SK-N-SH (cell line): ENCODE data around the gene MORF4L1. TPM values are rescaled to one million over a fixed set of nuclear protein-coding genes. Genes with fewer than 3 reads are reported as not detected.

ENCODE experiments used
- CTCF ChIA-PET: fragments of 300-600, 350-600 bp; formaldehyde crosslinking; extraction: SDS; loops from one replicate; lab custom pipeline; 2021; lab: Yijun Ruan, JAX
- POLR2A ChIA-PET: fragments of 350-600 bp; sonication (Branson Sonifier 250); formaldehyde crosslinking; extraction: SDS; loops from one replicate; lab custom pipeline; 2020; ENCODE audit warnings: antibody characterized with exemption, inconsistent platforms; lab: Yijun Ruan, JAX
- DNase-seq: peaks from one replicate; pipeline ENCODE4 v3.0.0; 2012
- H2AFZ ChIP-seq: fragments of 200-600 bp; sonication (generic); 2 replicates; pipeline ENCODE4 v1.8.1; 2016; ENCODE audit warnings: antibody characterized with exemption, mild to moderate bottlenecking, low read depth
- H3F3A ChIP-seq: fragments of 200-600 bp; sonication (generic); replicated peaks from 2 replicates; pipeline ENCODE3; 2016; ENCODE audit warnings: antibody characterized with exemption, mild to moderate bottlenecking; ENCODE audit not compliant: insufficient read depth
- H3K27ac ChIP-seq, 2 experiments: fragments of 200-500 bp in 1 of 2; fragments of 200-600 bp in 1 of 2; sonication (Bioruptor generic) in 1 of 2; sonication (generic), shearing (Covaris generic) in 1 of 2; 2 replicates each; pipeline versions ENCODE4 v1.5.1 to v1.6.1; 2014 to 2016; ENCODE audit warnings: low read depth in 2 of 2, inconsistent platforms in 1 of 2, low read length in 1 of 2, mild to moderate bottlenecking in 1 of 2, mixed read lengths in 1 of 2
- H3K27me3 ChIP-seq: fragments of 200-600 bp; sonication (generic), shearing (Covaris generic); 2 replicates; pipeline ENCODE4 v1.6.1; 2016; ENCODE audit warnings: mixed run types; ENCODE audit not compliant: insufficient read depth
- H3K36me3 ChIP-seq, 2 experiments: fragments of 200-500 bp in 1 of 2; fragments of 200-600 bp in 1 of 2; sonication (Bioruptor generic) in 1 of 2; sonication (generic) in 1 of 2; replicated peaks in 1 of 2; 2 replicates each; pipeline versions ENCODE3 to v1.5.1; 2014 to 2016; ENCODE audit warnings: low read length in 1 of 2, mild to moderate bottlenecking in 1 of 2; ENCODE audit not compliant: insufficient read depth in 2 of 2, control insufficient read depth in 1 of 2
- H3K4me1 ChIP-seq, 2 experiments: fragments of 200-500 bp in 1 of 2; fragments of 200-600 bp in 1 of 2; sonication (Bioruptor generic) in 1 of 2; sonication (generic), shearing (Covaris generic) in 1 of 2; 2 replicates each; pipeline versions ENCODE4 v1.5.1 to v1.6.1; 2014 to 2016; ENCODE audit warnings: low read depth in 1 of 2, low read length in 1 of 2, mixed run types in 1 of 2; ENCODE audit not compliant: insufficient read depth in 2 of 2, control insufficient read depth in 1 of 2
- H3K4me2 ChIP-seq: fragments of 200-600 bp; sonication (generic), shearing (Covaris generic); 2 replicates; pipeline ENCODE4 v1.6.1; 2017; ENCODE audit warnings: mixed run types
- H3K4me3 ChIP-seq, 2 experiments: fragments of 200-500 bp in 1 of 2; fragments of 200-600 bp in 1 of 2; sonication (Bioruptor generic) in 1 of 2; sonication (generic), shearing (Covaris generic) in 1 of 2; 2 replicates each; pipeline versions ENCODE4 v1.5.1 to v1.8.1; 2014 to 2016; ENCODE audit warnings: low read depth in 2 of 2, inconsistent platforms in 1 of 2, low read length in 1 of 2, mild to moderate bottlenecking in 1 of 2, mixed read lengths in 1 of 2, moderate library complexity in 1 of 2
- H3K79me2 ChIP-seq: fragments of 200-600 bp; sonication (generic); 2 replicates; pipeline ENCODE4 v1.8.1; 2017; ENCODE audit warnings: mild to moderate bottlenecking; ENCODE audit not compliant: insufficient read depth
- H3K9ac ChIP-seq: fragments of 200-600 bp; sonication (generic); 2 replicates; pipeline ENCODE4 v1.6.1; 2017; ENCODE audit warnings: mixed run types
- H3K9me2 ChIP-seq: fragments of 200-600 bp; sonication (generic); 2 replicates; pipeline ENCODE4 v1.6.1; 2017; ENCODE audit warnings: mixed run types
- H3K9me3 ChIP-seq: fragments of 200-600 bp; sonication (generic); 2 replicates; pipeline ENCODE4 v1.6.1; 2017; ENCODE audit warnings: mixed run types, mild to moderate bottlenecking, moderate library complexity
- H4K20me1 ChIP-seq: fragments of 200-600 bp; sonication (generic); 2 replicates; pipeline ENCODE4 v1.6.1; 2017; ENCODE audit warnings: mild to moderate bottlenecking, mixed run types; ENCODE audit not compliant: insufficient read depth
- CHD2 ChIP-seq: fragments of 150-350 bp; IDR thresholded peaks from 2 replicates; pipeline ENCODE4 v1.6.1; 2018; ENCODE audit warnings: low read length; ENCODE audit not compliant: partially characterized antibody
- CTCF ChIP-seq: fragments of 200-600 bp; sonication (generic); IDR thresholded peaks from 2 replicates; pipeline ENCODE4 v1.6.1; 2017; ENCODE audit warnings: antibody characterized with exemption, mild to moderate bottlenecking, moderate library complexity
- FOSL2 ChIP-seq: IDR thresholded peaks from 2 replicates; pipeline ENCODE4 v1.4.0; 2012; ENCODE audit warnings: low read depth, mild to moderate bottlenecking, moderate library complexity, borderline replicate concordance
- FOXJ3 ChIP-seq: sonication (generic); formaldehyde crosslinking; IDR thresholded peaks from 2 replicates; pipeline ENCODE4 v1.5.1; 2020; ENCODE audit warnings: mild to moderate bottlenecking, missing genetic modification reagents
- FOXM1 ChIP-seq: IDR thresholded peaks from 2 replicates; pipeline ENCODE4 v1.4.0; 2012; ENCODE audit warnings: low read depth, mild to moderate bottlenecking
- GABPA ChIP-seq: IDR thresholded peaks from 2 replicates; pipeline ENCODE4 v1.4.0; 2012; ENCODE audit warnings: low read depth, mild to moderate bottlenecking
- IRF3 ChIP-seq: fragments of 150-350 bp; IDR thresholded peaks from 2 replicates; pipeline ENCODE4 v1.6.1; 2016; ENCODE audit warnings: mild to moderate bottlenecking, low read depth, low read length
- JUND ChIP-seq: IDR thresholded peaks from 2 replicates; pipeline ENCODE4 v1.4.0; 2012
- RAD21 ChIP-seq: IDR thresholded peaks from 2 replicates; pipeline ENCODE4 v1.6.1; 2012; ENCODE audit warnings: mild to moderate bottlenecking, low read length
- RCOR1 ChIP-seq: fragments of 150-350 bp; IDR thresholded peaks from 2 replicates; pipeline ENCODE4 v1.6.1; 2017; ENCODE audit warnings: antibody characterized with exemption, low read length
- RFX5 ChIP-seq: IDR thresholded peaks from 2 replicates; pipeline ENCODE4 v1.6.1; 2012; ENCODE audit warnings: mild to moderate bottlenecking, improper control_type of control experiment, low read length
- RXRA ChIP-seq: IDR thresholded peaks from 2 replicates; pipeline ENCODE4 v1.4.0; 2012; ENCODE audit warnings: low read depth, mild to moderate bottlenecking, borderline replicate concordance
- SIN3A ChIP-seq: IDR thresholded peaks from 2 replicates; pipeline ENCODE4 v1.6.1; 2012; ENCODE audit warnings: low read depth, mild to moderate bottlenecking, low read length, moderate library complexity, borderline replicate concordance
- SMC3 ChIP-seq: IDR thresholded peaks from 2 replicates; pipeline ENCODE4 v1.6.1; 2012; ENCODE audit warnings: low read depth, low read length, improper control_type of control experiment
- TCF12 ChIP-seq: IDR thresholded peaks from 2 replicates; pipeline ENCODE4 v1.4.0; 2012
- ZBTB33 ChIP-seq: IDR thresholded peaks from 2 replicates; pipeline ENCODE4 v1.4.0; 2012; ENCODE audit warnings: low read depth, borderline replicate concordance
- WGBS: methylation state at CpG from one replicate; pipeline ENCODE4 v1.1.6; 2017; ENCODE audit warnings: low lambda C conversion rate; 5-methylcytosine and 5-hydroxymethylcytosine counted together
- polyA plus RNA-seq, 3 experiments: library from polyadenylated mRNA; depleted of rRNA; stranded (reverse); fragments of >200 nt; gene quantifications; 2 replicates each; pipeline ENCODE4 v1.2.3, GENCODE V29; 2012

The MORF4L1 gene
- polyA plus RNA-seq, 1 of the 3 experiments (the other 2 are of a cell fraction), result 163 TPM

- TF ChIP-seq IRF3 (no peak), JUND (no peak), RFX5 (no peak), RXRA (no peak), FOSL2 (no peak), GABPA (0 out of 2 replicates have a peak, but pooled peaks have one; percentile 11), ZBTB33 (no peak), CHD2 (peak; percentile 51), RCOR1 (peak; percentile 41; the same call in 1 of the 2 replicates), FOXM1 (no peak), TCF12 (no peak; the same call in 1 of the 2 replicates), FOXJ3 (CRISPR knock-in tag) (no peak)
These were observed 492 bp downstream of the MORF4L1 start (continued) for GRCh38 chr15:78872972-78873792.

GRCh38 chr15:78873793-78874765, 1.4 kb downstream of the MORF4L1 start:
- Histone ChIP-seq H2AFZ (no peak overlapping the region), H3K9ac (peak overlapping the region; percentile 100), H3F3A (peaks cover 19% of the 10 kb centered on the region), H3K36me3 (no peaks in the 10 kb centered on the region), H3K4me1 (peaks cover 7 to 12% of the 10 kb centered on the region in 2 experiments; a peak in 3 of 4 replicates), H3K27me3 (no peaks in the 10 kb centered on the region), H3K4me3 (peak overlapping the region; percentile 66 to 92), H3K27ac (peak overlapping the region; percentile 92 to 100)
- ChIA-PET CTCF (interaction anchor here (0.6 to 4.7 kb wide), 21 partner anchors 9 to 344 kb away, joined by 3 to 27 read pairs (median 4); partner anchors contain the start of gene ADAMTS7), POLR2A (interaction anchor here (0.8 to 1.2 kb wide), 3 partner anchors 17 to 64 kb away, joined by 3 to 6 read pairs (median 3); partner anchors contain the start of gene ADAMTS7)
- 2% methylated on average over 38 of the region's 38 CpGs for WGBS
- TF ChIP-seq TCF12, result no peak
- peak; percentile 16; the same call in 1 of the 2 replicates for TF ChIP-seq RAD21
- TF ChIP-seq CTCF, result peak; percentile 21; the same call in 1 of the 2 replicates
- 0 out of 2 replicates have a peak, but pooled peaks have one; percentile 7 for TF ChIP-seq SIN3A
- no peak for TF ChIP-seq SMC3
- TF ChIP-seq, all 33 proteins: peak for 3
- peaks cover 63% of the 10 kb centered on the region for H3K79me2 ChIP-seq
- H4K20me1 ChIP-seq, result peaks cover 55% of the 10 kb centered on the region
- no peak for DNase-seq
- peak overlapping the region; percentile 85 for H3K4me2 ChIP-seq
- no peaks in the 10 kb centered on the region for H3K9me2 ChIP-seq
- no peaks in the 10 kb centered on the region for H3K9me3 ChIP-seq
